Liver (tissue), 3 donors: Measurements from ENCODE around the gene RFX7.

Experiments used
- CTCF ChIP-seq: fragments of 150-350 bp; IDR thresholded peaks from 2 replicates; pipeline ENCODE4 v1.5.1; 2017; ENCODE audit warnings: improper control_type of control experiment, low read depth, low read length; ENCODE audit not compliant: missing input control
- HNF4G ChIP-seq: IDR thresholded peaks from 2 replicates; pipeline ENCODE4 v1.6.1; 2016; ENCODE audit warnings: antibody characterized with exemption
- REST ChIP-seq: IDR thresholded peaks from 2 replicates; pipeline ENCODE4 v1.6.1; 2016; ENCODE audit warnings: antibody characterized with exemption, mild to moderate bottlenecking
- SP1 ChIP-seq: IDR thresholded peaks from 2 replicates; pipeline ENCODE4 v1.6.1; 2018; ENCODE audit warnings: antibody characterized with exemption, mild to moderate bottlenecking
- donor health status: healthy.
- donor health status: healthy.

DNA sequence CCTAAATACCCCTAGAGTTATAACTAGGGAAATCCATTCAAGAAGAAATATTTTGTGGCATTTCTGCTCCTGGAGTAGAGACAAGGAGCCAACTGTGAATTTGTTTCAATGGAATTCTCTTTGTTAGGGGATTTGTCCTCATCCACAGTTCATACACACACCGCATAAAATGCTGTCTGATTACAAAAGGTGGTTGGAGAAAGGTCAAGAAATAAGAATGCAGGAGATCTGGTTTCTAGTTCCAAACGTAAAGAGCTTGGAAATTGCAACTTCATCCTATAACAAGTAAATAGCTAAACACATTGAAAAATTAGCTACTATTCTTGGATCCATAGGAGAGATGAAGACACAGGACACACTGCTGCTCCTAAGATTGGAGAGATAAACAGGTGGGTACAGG lies 184.0 kb downstream of the RFX7 start:
- no peak for TF ChIP-seq REST
- no peak for TF ChIP-seq CTCF
- no peak for TF ChIP-seq SP1
- no peak for TF ChIP-seq HNF4G
